GM12878 (cell line): ENCODE data around the gene CCL11. TPM values are rescaled to one million over a fixed set of nuclear protein-coding genes. Genes with fewer than 3 reads are reported as not detected.

Experiments
- ATAC-seq: fragments of 200-7000 bp; cut with Tn5 transposase; 3 replicates; pipeline ENCODE4 v1.9.1; 2020; ENCODE audit warnings: mild to moderate bottlenecking, moderate library complexity
- BruUV-seq: library from RNA; stranded (reverse); fragments of 400-500 nt; replicated peaks from 2 replicates; lab custom pipeline; 2021; lab: Mats Ljungman, UMichigan
- CTCF ChIA-PET: fragments of 300-600 bp; sonication (Branson Sonifier 250); formaldehyde crosslinking; extraction: SDS; loops from one replicate; lab custom pipeline; 2021; ENCODE audit warnings: inconsistent platforms; lab: Yijun Ruan, JAX
- POLR2A ChIA-PET: fragments of 350-600 bp; formaldehyde crosslinking; extraction: SDS; loops from one replicate; lab custom pipeline; 2021; ENCODE audit warnings: inconsistent platforms; lab: Charles Lee
- RAD21 ChIA-PET: fragments of 300-600 bp; sonication (Branson Sonifier 250); formaldehyde crosslinking; loops from one replicate; lab custom pipeline; 2023; ENCODE audit warnings: antibody characterized with exemption; ENCODE audit not compliant: unreplicated experiment; lab: Charles Lee
- SMC1A ChIA-PET: fragments of 300-600 bp; sonication (Branson Sonifier 250); formaldehyde crosslinking; loops from one replicate; lab custom pipeline; 2023; ENCODE audit not compliant: unreplicated experiment, uncharacterized antibody; lab: Charles Lee
- DNase-seq: peaks from one replicate; pipeline ENCODE4 v3.0.0-alpha.2; 2011; ENCODE audit warnings: low read depth, low spot score
- FAIRE-seq: peaks from 3 replicates; lab custom pipeline; 2011; peaks lifted over from hg19 to GRCh38; lab: Jason Lieb, UNC
- H2AFZ ChIP-seq: 2 replicates; pipeline ENCODE4 v1.6.0; 2011; ENCODE audit warnings: low read depth, low read length, control low read depth; ENCODE audit not compliant: control insufficient read depth
- H3K27ac ChIP-seq: 2 replicates; pipeline ENCODE4 v1.5.1; 2011; ENCODE audit warnings: control low read depth; ENCODE audit not compliant: control insufficient read depth, insufficient read depth
- H3K27me3 ChIP-seq, 2 experiments: replicated peaks in 1 of 2; 2 replicates each; pipeline versions ENCODE4 v1.6.0 to v1.6.1; 2011; ENCODE audit warnings: low read length in 1 of 2; ENCODE audit not compliant: control insufficient read depth in 2 of 2, insufficient read depth in 2 of 2
- H3K36me3 ChIP-seq, 2 experiments: 2 replicates each; pipeline ENCODE4 v1.5.1; 2011; ENCODE audit warnings: low read length in 1 of 2; ENCODE audit not compliant: control insufficient read depth in 2 of 2, insufficient read depth in 2 of 2
- H3K4me1 ChIP-seq: 2 replicates; pipeline ENCODE4 v1.6.1; 2011; ENCODE audit warnings: mild to moderate bottlenecking, low read length, moderate library complexity, mixed read lengths; ENCODE audit not compliant: control insufficient read depth, insufficient read depth
- H3K4me2 ChIP-seq: 2 replicates; pipeline ENCODE4 v1.6.0; 2011; ENCODE audit warnings: control low read depth; ENCODE audit not compliant: control insufficient read depth, insufficient read depth
- H3K4me3 ChIP-seq: fragments of 200-600 bp; sonication (generic); 2 replicates; pipeline ENCODE4 v1.5.1; 2016
- H3K79me2 ChIP-seq: 2 replicates; pipeline ENCODE4 v1.6.0; 2011; ENCODE audit warnings: low read length; ENCODE audit not compliant: control insufficient read depth, insufficient read depth
- H3K9ac ChIP-seq: 2 replicates; pipeline ENCODE4 v1.8.0; 2011; ENCODE audit warnings: low read length, control low read depth, mixed read lengths; ENCODE audit not compliant: control insufficient read depth, insufficient read depth
- H3K9me3 ChIP-seq: replicated peaks from 3 replicates; pipeline ENCODE4 v1.5.1; 2011; ENCODE audit warnings: mild to moderate bottlenecking, low read length; ENCODE audit not compliant: control insufficient read depth, insufficient read depth
- H4K20me1 ChIP-seq: 2 replicates; pipeline ENCODE4 v1.6.0; 2011; ENCODE audit not compliant: control insufficient read depth, insufficient read depth
- BCL11A ChIP-seq: IDR thresholded peaks from 2 replicates; pipeline ENCODE4 v1.6.1; 2011; ENCODE audit warnings: low read depth, low read length
- CHD1 ChIP-seq: IDR thresholded peaks from 2 replicates; pipeline ENCODE4 v1.6.1; 2012; ENCODE audit warnings: low read depth, low read length, improper control_type of control experiment
- JUND ChIP-seq: IDR thresholded peaks from 2 replicates; pipeline ENCODE4 v1.6.1; 2012; ENCODE audit warnings: low read depth, mild to moderate bottlenecking, low read length, improper control_type of control experiment, moderate library complexity
- NFYA ChIP-seq: IDR thresholded peaks from 2 replicates; pipeline ENCODE4 v1.6.1; 2011; ENCODE audit warnings: low read depth, mild to moderate bottlenecking, low read length, improper control_type of control experiment, borderline replicate concordance
- SUZ12 ChIP-seq: fragments of 200-600 bp; sonication (generic); IDR thresholded peaks from one replicate; pipeline ENCODE4 v1.6.1; 2018; ENCODE audit warnings: antibody characterized with exemption, mild to moderate bottlenecking; ENCODE audit not compliant: unreplicated experiment
- WGBS: methylation state at CpG from one replicate; pipeline ENCODE4 v1.1.6; 2016; ENCODE audit warnings: low lambda C conversion rate; ENCODE audit not compliant: insufficient replicate concordance, insufficient coverage; ENCODE audit errors: missing lambda C conversion rate; 5-methylcytosine and 5-hydroxymethylcytosine counted together
- in situ Hi-C: fragments of 300-500 bp; cut with MboI; formaldehyde crosslinking; loops from 9 replicates; pipeline ENCODE4 v1.14.3; 2018; ENCODE audit warnings: mixed read lengths
- intact Hi-C: fragments of 100-400 bp; cut with micrococcal nuclease; formaldehyde crosslinking; loops from one replicate; pipeline ENCODE4 v1.14.2; 2022; ENCODE audit not compliant: unreplicated experiment
- polyA plus RNA-seq, 11 experiments: library from polyadenylated mRNA; depleted of rRNA in 4 of 11; unstranded in 6 of 11; stranded (reverse) in 5 of 11; fragments of >200 nt; fragmentation: Nextera tagmentation in 4 of 11; fragmentation: Illumina TruSeq in 1 of 11; extraction: Ambion mirVana in 4 of 11; extraction: Trizol in 1 of 11; gene quantifications; 1 replicate in 1 of 11; 2 replicates in 10 of 11; pipeline versions ENCODE4 v1.2.1 to v1.2.3, GENCODE V29; 2011 to 2016; ENCODE audit warnings: inconsistent platforms in 2 of 11, missing spikeins in 2 of 11, low read depth in 1 of 11
- total RNA-seq, 4 experiments: library from RNA; depleted of rRNA in 3 of 4; stranded (reverse); fragments of >200 nt in 3 of 4; fragmentation: Illumina TruSeq in 1 of 4; extraction: Trizol in 1 of 4; gene quantifications; 2 replicates each; pipeline versions ENCODE4 v1.2.1 to v1.2.3, GENCODE V29; 2013 to 2021
- TF ChIP-seq, protein P1 (sequence below): fragments of 450-650 bp; IDR thresholded peaks from 2 replicates; pipeline ENCODE4 v1.6.1; 2016; ENCODE audit warnings: mild to moderate bottlenecking
- TF ChIP-seq, protein P2 (sequence below): IDR thresholded peaks from 2 replicates; pipeline ENCODE4 v1.6.1; 2012; ENCODE audit warnings: low read depth, low read length, improper control_type of control experiment
- TF ChIP-seq, protein P3 (sequence below): fragments of 450-650 bp; formaldehyde crosslinking; IDR thresholded peaks from 2 replicates; pipeline ENCODE4 v1.4.0; 2020; ENCODE audit warnings: mild to moderate bottlenecking, moderate library complexity

The CCL11 gene
- total and polyA plus RNA-seq, 10 of the 15 experiments (the other 5 are each of a cell fraction or from before 2014, with no cell fraction given) = not detected

DNA sequence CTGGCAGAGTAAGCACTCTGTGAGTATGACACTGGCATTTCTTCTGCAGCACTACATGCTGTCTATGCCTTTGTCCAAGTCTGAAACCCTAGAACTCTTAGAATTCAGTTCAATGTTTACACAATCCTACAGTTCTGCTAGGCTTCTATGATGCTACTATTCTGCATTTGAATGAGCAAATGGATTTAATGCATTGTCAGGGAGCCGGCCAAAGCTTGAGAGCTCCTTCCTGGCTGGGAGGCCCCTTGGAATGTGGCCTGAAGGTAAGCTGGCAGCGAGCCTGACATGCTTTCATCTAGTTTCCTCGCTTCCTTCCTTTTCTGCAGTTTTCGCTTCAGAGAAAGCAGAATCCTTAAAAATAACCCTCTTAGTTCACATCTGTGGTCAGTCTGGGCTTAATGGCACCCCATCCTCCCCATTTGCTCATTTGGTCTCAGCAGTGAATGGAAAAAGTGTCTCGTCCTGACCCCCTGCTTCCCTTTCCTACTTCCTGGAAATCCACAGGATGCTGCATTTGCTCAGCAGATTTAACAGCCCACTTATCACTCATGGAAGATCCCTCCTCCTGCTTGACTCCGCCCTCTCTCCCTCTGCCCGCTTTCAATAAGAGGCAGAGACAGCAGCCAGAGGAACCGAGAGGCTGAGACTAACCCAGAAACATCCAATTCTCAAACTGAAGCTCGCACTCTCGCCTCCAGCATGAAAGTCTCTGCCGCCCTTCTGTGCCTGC, 30.7 kb upstream of the CCL11 start, which contains the start of gene CCL2:
Gene CCL2 (plus strand): TSS at position 635 of the 730 bp plus-strand sequence. CDS start 65 bp downstream, at position 700.
- no peaks in the 10 kb centered on the region for H3K79me2 ChIP-seq
- no peak within 1 kb of the TSS for H3K27ac ChIP-seq
- TF ChIP-seq CHD1 (no peak), JUND (no peak)
- TF ChIP-seq, all 136 proteins: peak for 0
- H3K9ac ChIP-seq = no peak within 1 kb of the TSS
- no peaks in the 10 kb centered on the region; the same call in 1 of the 2 replicates for H4K20me1 ChIP-seq
- peaks cover 1 to 17% of the 10 kb centered on the region in 2 experiments; a peak in 3 of 4 replicates for H3K27me3 ChIP-seq
- in situ Hi-C loops = no loop called here
- CTCF ChIA-PET = interaction anchor here (1.1 to 1.6 kb wide), 2 partner anchors 54 to 107 kb away, joined by 3 to 4 read pairs; no protein-coding TSS in a partner anchor
- intact Hi-C loops = no loop called here
- RAD21 ChIA-PET = no interaction called here
- SMC1A ChIA-PET = no interaction called here
- no peak within 1 kb of the TSS for H3K4me2 ChIP-seq
- FAIRE-seq (no peak), DNase-seq (no peak), ATAC-seq (no peak)
- H3K4me1 ChIP-seq = peaks cover 16% of the 10 kb centered on the region
- no peak within 1 kb of the TSS for H2AFZ ChIP-seq
- H3K36me3 ChIP-seq = no peaks in the 10 kb centered on the region
- no peak within 1 kb of the TSS for H3K4me3 ChIP-seq
- WGBS = 16% methylated on average over 11 of the region's 11 CpGs
- no peaks in the 10 kb centered on the region for H3K9me3 ChIP-seq
- POLR2A ChIA-PET = no interaction called here
- no TSS peak for BruUV-seq

DNA sequence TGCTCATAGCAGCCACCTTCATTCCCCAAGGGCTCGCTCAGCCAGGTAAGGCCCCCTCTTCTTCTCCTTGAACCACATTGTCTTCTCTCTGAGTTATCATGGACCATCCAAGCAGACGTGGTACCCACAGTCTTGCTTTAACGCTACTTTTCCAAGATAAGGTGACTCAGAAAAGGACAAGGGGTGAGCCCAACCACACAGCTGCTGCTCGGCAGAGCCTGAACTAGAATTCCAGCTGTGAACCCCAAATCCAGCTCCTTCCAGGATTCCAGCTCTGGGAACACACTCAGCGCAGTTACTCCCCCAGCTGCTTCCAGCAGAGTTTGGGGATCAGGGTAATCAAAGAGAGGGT, 30.2 kb upstream of the CCL11 start:
- 1% methylated on average over 5 of the region's 5 CpGs for WGBS
- Histone ChIP-seq H3K79me2 (no peaks in the 10 kb centered on the region), H3K36me3 (no peaks in the 10 kb centered on the region), H3K4me1 (peaks cover 16% of the 10 kb centered on the region), H4K20me1 (no peaks in the 10 kb centered on the region; the same call in 1 of the 2 replicates), H3K4me2 (no peak overlapping the region), H3K4me3 (no peak overlapping the region), H3K9ac (no peak overlapping the region), H3K27ac (no peak overlapping the region), H3K9me3 (no peaks in the 10 kb centered on the region), H3K27me3 (peaks cover 1 to 17% of the 10 kb centered on the region in 2 experiments), H2AFZ (no peak overlapping the region)
- in situ Hi-C loops (no loop called here), intact Hi-C loops (no loop called here)
- ChIA-PET SMC1A (no interaction called here), POLR2A (no interaction called here), RAD21 (no interaction called here), CTCF (interaction anchor here (1.1 to 1.6 kb wide), 2 partner anchors 55 to 107 kb away, joined by 3 to 4 read pairs; no protein-coding TSS in a partner anchor)
- ATAC-seq = no peak
- DNase-seq = no peak
- no TSS peak for BruUV-seq
- no peak for FAIRE-seq
- no peak for TF ChIP-seq BCL11A
- TF ChIP-seq, protein P1, sequence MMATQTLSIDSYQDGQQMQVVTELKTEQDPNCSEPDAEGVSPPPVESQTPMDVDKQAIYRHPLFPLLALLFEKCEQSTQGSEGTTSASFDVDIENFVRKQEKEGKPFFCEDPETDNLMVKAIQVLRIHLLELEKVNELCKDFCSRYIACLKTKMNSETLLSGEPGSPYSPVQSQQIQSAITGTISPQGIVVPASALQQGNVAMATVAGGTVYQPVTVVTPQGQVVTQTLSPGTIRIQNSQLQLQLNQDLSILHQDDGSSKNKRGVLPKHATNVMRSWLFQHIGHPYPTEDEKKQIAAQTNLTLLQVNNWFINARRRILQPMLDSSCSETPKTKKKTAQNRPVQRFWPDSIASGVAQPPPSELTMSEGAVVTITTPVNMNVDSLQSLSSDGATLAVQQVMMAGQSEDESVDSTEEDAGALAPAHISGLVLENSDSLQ = no peak
- TF ChIP-seq SUZ12 = no peak
- TF ChIP-seq, protein P2, sequence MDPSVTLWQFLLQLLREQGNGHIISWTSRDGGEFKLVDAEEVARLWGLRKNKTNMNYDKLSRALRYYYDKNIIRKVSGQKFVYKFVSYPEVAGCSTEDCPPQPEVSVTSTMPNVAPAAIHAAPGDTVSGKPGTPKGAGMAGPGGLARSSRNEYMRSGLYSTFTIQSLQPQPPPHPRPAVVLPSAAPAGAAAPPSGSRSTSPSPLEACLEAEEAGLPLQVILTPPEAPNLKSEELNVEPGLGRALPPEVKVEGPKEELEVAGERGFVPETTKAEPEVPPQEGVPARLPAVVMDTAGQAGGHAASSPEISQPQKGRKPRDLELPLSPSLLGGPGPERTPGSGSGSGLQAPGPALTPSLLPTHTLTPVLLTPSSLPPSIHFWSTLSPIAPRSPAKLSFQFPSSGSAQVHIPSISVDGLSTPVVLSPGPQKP = no peak
- no peak for TF ChIP-seq NFYA
- TF ChIP-seq, protein P3, sequence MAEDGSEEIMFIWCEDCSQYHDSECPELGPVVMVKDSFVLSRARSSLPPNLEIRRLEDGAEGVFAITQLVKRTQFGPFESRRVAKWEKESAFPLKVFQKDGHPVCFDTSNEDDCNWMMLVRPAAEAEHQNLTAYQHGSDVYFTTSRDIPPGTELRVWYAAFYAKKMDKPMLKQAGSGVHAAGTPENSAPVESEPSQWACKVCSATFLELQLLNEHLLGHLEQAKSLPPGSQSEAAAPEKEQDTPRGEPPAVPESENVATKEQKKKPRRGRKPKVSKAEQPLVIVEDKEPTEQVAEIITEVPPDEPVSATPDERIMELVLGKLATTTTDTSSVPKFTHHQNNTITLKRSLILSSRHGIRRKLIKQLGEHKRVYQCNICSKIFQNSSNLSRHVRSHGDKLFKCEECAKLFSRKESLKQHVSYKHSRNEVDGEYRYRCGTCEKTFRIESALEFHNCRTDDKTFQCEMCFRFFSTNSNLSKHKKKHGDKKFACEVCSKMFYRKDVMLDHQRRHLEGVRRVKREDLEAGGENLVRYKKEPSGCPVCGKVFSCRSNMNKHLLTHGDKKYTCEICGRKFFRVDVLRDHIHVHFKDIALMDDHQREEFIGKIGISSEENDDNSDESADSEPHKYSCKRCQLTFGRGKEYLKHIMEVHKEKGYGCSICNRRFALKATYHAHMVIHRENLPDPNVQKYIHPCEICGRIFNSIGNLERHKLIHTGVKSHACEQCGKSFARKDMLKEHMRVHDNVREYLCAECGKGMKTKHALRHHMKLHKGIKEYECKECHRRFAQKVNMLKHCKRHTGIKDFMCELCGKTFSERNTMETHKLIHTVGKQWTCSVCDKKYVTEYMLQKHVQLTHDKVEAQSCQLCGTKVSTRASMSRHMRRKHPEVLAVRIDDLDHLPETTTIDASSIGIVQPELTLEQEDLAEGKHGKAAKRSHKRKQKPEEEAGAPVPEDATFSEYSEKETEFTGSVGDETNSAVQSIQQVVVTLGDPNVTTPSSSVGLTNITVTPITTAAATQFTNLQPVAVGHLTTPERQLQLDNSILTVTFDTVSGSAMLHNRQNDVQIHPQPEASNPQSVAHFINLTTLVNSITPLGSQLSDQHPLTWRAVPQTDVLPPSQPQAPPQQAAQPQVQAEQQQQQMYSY (CRISPR knock-in tag) = no peak
